ENCODE data around the gene KDM2A.

DNA sequence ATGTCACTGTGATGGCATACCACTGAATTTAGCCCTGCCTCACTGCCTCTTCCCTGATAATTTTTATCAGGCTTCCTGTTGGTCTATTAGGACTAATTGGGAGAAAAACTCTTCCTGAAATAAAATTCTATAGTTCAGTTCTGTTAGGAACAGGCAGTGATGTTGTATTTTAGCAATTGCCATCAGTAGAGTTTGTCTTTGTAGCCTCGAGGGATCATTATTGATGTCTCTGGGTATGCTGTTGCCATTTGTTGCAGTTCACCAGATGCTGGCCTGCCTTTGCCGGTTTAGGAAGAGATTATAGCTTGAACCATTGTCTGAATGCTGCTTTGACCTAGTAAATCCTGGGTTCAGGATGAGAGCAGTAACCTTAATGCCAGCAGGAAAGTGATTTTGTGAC, 41.0 kb downstream of the KDM2A start:
- TF ChIP-seq POLR2AphosphoS5 (IDR thresholded peaks at IDR 0.05; ENCODE audit: low read depth, low read length) (no peak), SPI1 (IDR thresholded peaks at IDR 0.05; ENCODE audit: low read depth, low read length) (no peak)
